NCI-H187 (cell line): ENCODE results near the gene ABCB7.
"Not testable (repeated sequence)": the region's sequence is repeated elsewhere in the genome, so short reads cannot be mapped to it uniquely, and the experiment has no call there.

Experiments used
- DNase-seq, 2 experiments: peaks; one replicate each; lab custom pipeline; 2025; lab: John Stamatoyannopoulos, UW

Gene ABCB7

GRCh38 chrX:75096331-75096730 is 59.8 kb downstream of the ABCB7 start:
- DNase-seq: no peak

- DNase-seq: no peak
Observed at GRCh38 chrX:75086731-75087195, 69.3 kb downstream of the ABCB7 start.

- DNase-seq: no peak
Observed at GRCh38 chrX:75084757-75085156, 71.3 kb downstream of the ABCB7 start.

- no peak for DNase-seq
Observed at GRCh38 chrX:75076429-75076828, 79.7 kb downstream of the ABCB7 start.

- no peak for DNase-seq
Observed at GRCh38 chrX:75074475-75074874, 81.6 kb downstream of the ABCB7 start.

- no peak for DNase-seq
Observed at GRCh38 chrX:75071334-75071733, 84.7 kb downstream of the ABCB7 start.

GRCh38 chrX:75067931-75068330 is 88.2 kb downstream of the ABCB7 start:
- DNase-seq: no peak

GRCh38 chrX:75061701-75062100 is 94.4 kb downstream of the ABCB7 start:
- no peak for DNase-seq

- no peak for DNase-seq
Observed at GRCh38 chrX:75051047-75051446, 105.0 kb downstream of the ABCB7 start.

GRCh38 chrX:75045369-75045768 is 110.7 kb downstream of the ABCB7 start:
- no peak for DNase-seq

GRCh38 chrX:75044142-75044541 is 111.9 kb downstream of the ABCB7 start:
- DNase-seq: not testable (repeated sequence)

GRCh38 chrX:75038925-75039324 is 117.2 kb downstream of the ABCB7 start:
- no peak for DNase-seq
